GM12891 (cell line): Measurements from ENCODE around the gene ZACN.

Source experiments
- POLR2A ChIP-seq: IDR thresholded peaks from 2 replicates; pipeline ENCODE4 v1.6.1; 2011; ENCODE audit warnings: low read depth, low read length, control low read depth
- POLR2AphosphoS5 ChIP-seq: IDR thresholded peaks from 2 replicates; pipeline ENCODE4 v1.6.1; 2011; ENCODE audit warnings: low read depth, low read length, control low read depth

GRCh38 chr17:76048025-76048605, 30.9 kb upstream of the ZACN start:
- TF ChIP-seq POLR2A (no peak), POLR2AphosphoS5 (no peak)
